ENCODE results near the gene RNASEH2A.
"Not testable (repeated sequence)": the region's sequence is repeated elsewhere in the genome, so short reads cannot be mapped to it uniquely, and the experiment has no call there.

- TF ChIP-seq PATZ1 (CRISPR knock-in tag; IDR thresholded peaks at IDR 0.05; ENCODE audit: borderline replicate concordance); ESRRG (CRISPR knock-in tag; IDR thresholded peaks at IDR 0.05); ZNF565 (CRISPR knock-in tag; conservative IDR thresholded peaks at IDR 0.05; ENCODE audit: low read depth); ISL1 (CRISPR knock-in tag; IDR thresholded peaks at IDR 0.05); TOX (CRISPR knock-in tag; IDR thresholded peaks at IDR 0.05; ENCODE audit: borderline replicate concordance); RARB (CRISPR knock-in tag; IDR thresholded peaks at IDR 0.05): not testable (repeated sequence)
Measured at GRCh38 chr19:12817188-12817587, 10.8 kb downstream of the RNASEH2A start.
